Natural killer cell treated with Interleukin-12 subunit alpha and Interleukin-12 subunit beta and Interleukin-15 and Interleukin-18, amount 100 ng/mL, for 72 hours (primary cell): ENCODE measurements around the gene GYG2. TPM values are rescaled to one million over a fixed set of nuclear protein-coding genes. Genes with fewer than 3 reads are reported as not detected.
"Not testable (repeated sequence)": the region's sequence is repeated elsewhere in the genome, so short reads cannot be mapped to it uniquely, and the experiment has no call there.

Experiments used
- ATAC-seq, 2 donors: fragments of 150-1000 bp; cut with Tn5 transposase in 1 of 2; sonication (Bioruptor Pico), chemical (Tn5 transposase) in 1 of 2; 2 replicates each; pipeline ENCODE4 v1.10.0; 2021
- DNase-seq: peaks from one replicate; pipeline ENCODE4 v3.0.0; 2022; ENCODE audit warnings: low spot score
- H3K27ac Mint-ChIP-seq, 2 donors: 1 replicate in 1 of 2; 2 replicates in 1 of 2; pipeline ENCODE4 v1.8.0; 2022; ENCODE audit warnings: mixed read lengths in 2 of 2, mild to moderate bottlenecking in 1 of 2, moderate library complexity in 1 of 2
- H3K27me3 Mint-ChIP-seq, 2 donors: 1 replicate in 1 of 2; 2 replicates in 1 of 2; pipeline ENCODE4 v1.8.0; 2022; ENCODE audit warnings: mixed read lengths in 2 of 2
- H3K36me3 Mint-ChIP-seq: one replicate; pipeline ENCODE4 v1.8.0; 2022; ENCODE audit warnings: mixed read lengths
- H3K4me1 Mint-ChIP-seq, 2 donors: 1 replicate in 1 of 2; 2 replicates in 1 of 2; pipeline ENCODE4 v1.8.0; 2022; ENCODE audit warnings: low read depth in 2 of 2, mixed read lengths in 2 of 2, mild to moderate bottlenecking in 1 of 2
- H3K4me3 Mint-ChIP-seq: one replicate; pipeline ENCODE4 v1.8.0; 2022; ENCODE audit warnings: mixed read lengths
- H3K9me3 Mint-ChIP-seq: 2 replicates; pipeline ENCODE4 v1.8.0; 2022; ENCODE audit warnings: mixed read lengths
- total RNA-seq, 2 donors: library from RNA; stranded (reverse); gene quantifications; one replicate each; pipeline ENCODE4 v1.2.3, GENCODE V29; 2022

Gene GYG2
- not detected for total RNA-seq

- no peak for ATAC-seq
- H3K4me3 Mint-ChIP-seq = no peak within 1 kb of the TSS
These were observed at the start of gene GYG2 for GRCh38 chrX:2828344-2828958. Gene GYG2 (plus strand): TSS chrX:2828930. CDS start chrX:2830189, 1,259 bp downstream.

DNA sequence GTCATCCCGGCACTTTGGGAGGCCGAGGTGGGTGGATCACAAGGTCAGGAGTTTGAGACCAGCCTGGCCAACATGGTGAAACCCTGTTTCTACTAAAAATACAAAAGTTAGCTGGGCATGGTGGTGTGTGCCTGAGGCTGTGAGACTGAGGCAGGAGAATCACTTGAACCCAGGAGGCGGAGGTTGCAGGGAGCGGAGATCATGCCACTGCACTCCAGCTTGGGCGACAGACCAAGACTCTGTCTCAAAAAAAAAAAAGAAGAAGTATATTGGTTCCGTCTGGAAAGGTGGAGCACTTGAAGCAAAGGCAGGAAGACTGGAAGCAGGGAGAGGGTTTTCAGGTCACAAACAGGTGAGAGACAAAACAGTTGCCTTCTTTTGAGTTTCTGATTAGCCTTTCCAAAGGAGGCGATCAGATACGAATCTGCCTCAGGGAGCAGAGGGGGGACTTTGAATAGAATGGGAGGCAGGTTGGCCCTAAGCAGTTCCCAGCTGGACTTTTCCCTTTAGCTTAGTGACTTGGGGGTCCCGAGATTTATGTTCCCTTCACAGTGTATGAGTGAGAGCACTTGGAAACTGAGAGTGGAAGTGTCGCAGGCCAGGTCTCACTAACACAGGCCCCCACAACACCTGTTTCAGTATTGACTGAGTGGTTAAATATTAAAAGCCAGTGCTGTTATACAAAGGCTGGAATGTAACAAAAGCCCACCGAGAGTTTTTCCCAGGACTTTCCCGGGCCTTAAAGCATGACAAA lies 48.1 kb upstream of the GYG2 start:
- not testable (repeated sequence) for H3K4me3 Mint-ChIP-seq, H3K9me3 Mint-ChIP-seq, ATAC-seq, H3K27ac Mint-ChIP-seq, H3K36me3 Mint-ChIP-seq, DNase-seq, H3K4me1 Mint-ChIP-seq
- peaks cover 12 to 14% of the 10 kb centered on the region in 2 donors for H3K27me3 Mint-ChIP-seq

More at GRCh38 chrX:2828344-2828958, at the start of gene GYG2:
- no peak for DNase-seq
- H3K9me3 Mint-ChIP-seq = no peaks in the 10 kb centered on the region
- H3K4me1 Mint-ChIP-seq = no peaks in the 10 kb centered on the region
- no peaks in the 10 kb centered on the region for H3K36me3 Mint-ChIP-seq
- no peak within 1 kb of the TSS for H3K27ac Mint-ChIP-seq
- H3K27me3 Mint-ChIP-seq = peaks cover 0 to 11% of the 10 kb centered on the region in 2 donors

DNA sequence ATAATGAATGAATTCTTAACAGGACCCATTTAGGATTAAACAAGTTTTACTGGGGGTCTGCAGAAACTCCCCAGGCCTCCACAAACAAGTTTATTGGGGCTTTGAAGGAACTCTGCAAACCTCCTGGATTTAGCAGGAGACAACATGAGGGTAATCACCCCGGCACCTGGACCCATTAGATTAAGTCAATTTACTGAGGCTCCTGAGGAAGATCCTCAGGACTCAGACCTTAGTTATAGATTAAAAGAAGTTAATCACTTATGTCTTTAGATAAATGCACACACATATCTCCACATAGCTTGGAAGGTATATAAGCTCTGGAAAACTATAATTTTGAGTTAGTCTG lies 47.5 kb upstream of the GYG2 start:
- Mint-ChIP-seq H3K36me3 (no peaks in the 10 kb centered on the region), H3K4me3 (no peak overlapping the region), H3K4me1 (peaks cover 0 to 4% of the 10 kb centered on the region in 2 donors), H3K27me3 (peaks cover 12 to 14% of the 10 kb centered on the region in 2 donors), H3K9me3 (no peaks in the 10 kb centered on the region), H3K27ac (no peak overlapping the region)
- no peak for DNase-seq
- no peak for ATAC-seq

GRCh38 chrX:2781698-2782097 lies 47.0 kb upstream of the GYG2 start:
- Mint-ChIP-seq H3K36me3 (no peaks in the 10 kb centered on the region), H3K4me3 (no peak overlapping the region), H3K4me1 (peaks cover 0 to 4% of the 10 kb centered on the region in 2 donors), H3K9me3 (no peaks in the 10 kb centered on the region), H3K27ac (no peak overlapping the region), H3K27me3 (peaks cover 12 to 14% of the 10 kb centered on the region in 2 donors)
- DNase-seq (no peak), ATAC-seq (no peak)

DNA sequence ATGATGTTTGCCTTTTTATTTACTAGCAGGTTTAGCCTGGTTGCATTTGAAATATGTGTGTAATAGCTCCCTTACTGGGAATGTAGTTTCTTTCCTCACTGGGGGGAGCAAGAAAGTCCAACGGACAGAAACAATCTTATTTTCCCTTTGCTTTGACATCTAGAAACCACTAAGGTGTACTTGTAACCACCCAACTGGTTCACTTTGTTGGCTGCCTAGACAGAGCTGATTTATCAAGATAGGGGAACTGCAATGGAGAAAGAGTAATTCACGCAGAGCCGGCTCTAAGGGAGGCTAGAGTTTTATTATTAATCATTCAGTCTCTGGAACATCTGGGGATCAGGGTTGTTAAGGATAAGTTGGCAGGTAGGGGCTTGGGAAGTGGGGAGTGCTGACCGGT lies 46.6 kb upstream of the GYG2 start:
- Mint-ChIP-seq H3K4me1 (peaks cover 0 to 4% of the 10 kb centered on the region in 2 donors), H3K27ac (no peak overlapping the region), H3K36me3 (no peaks in the 10 kb centered on the region), H3K4me3 (no peak overlapping the region), H3K27me3 (peaks cover 10% of the 10 kb centered on the region in 2 donors), H3K9me3 (no peaks in the 10 kb centered on the region)
- DNase-seq (no peak), ATAC-seq (no peak)

- DNase-seq (no peak), ATAC-seq (no peak)
- no peak overlapping the region for H3K27ac Mint-ChIP-seq
These were observed 46.0 kb upstream of the GYG2 start for GRCh38 chrX:2782778-2783177.

DNA sequence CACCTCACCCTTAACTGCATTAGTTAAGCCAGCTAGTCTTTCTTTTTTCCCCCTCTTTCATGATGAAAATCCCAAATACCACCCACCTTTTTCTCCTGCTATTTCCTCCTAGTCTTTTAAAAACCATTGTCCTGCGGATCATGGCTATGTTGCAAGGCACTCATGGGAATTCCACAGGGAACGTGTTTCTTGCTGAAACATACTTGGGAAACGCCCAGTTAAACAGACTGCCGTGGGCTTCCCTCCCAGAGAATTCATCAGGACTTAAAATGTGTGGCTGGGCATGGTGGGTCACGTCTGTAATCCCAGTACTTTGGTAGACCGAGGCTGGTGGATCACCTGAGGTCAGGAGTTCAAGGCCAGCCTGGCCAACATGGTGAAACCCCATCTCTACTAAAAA lies 44.7 kb upstream of the GYG2 start:
- Mint-ChIP-seq H3K27ac (no peak overlapping the region), H3K36me3 (no peaks in the 10 kb centered on the region), H3K4me1 (peaks cover 0 to 4% of the 10 kb centered on the region in 2 donors), H3K9me3 (no peaks in the 10 kb centered on the region), H3K4me3 (no peak overlapping the region), H3K27me3 (peaks cover 0 to 6% of the 10 kb centered on the region in 2 donors)
- DNase-seq = no peak
- no peak for ATAC-seq

More at GRCh38 chrX:2782778-2783177, 46.0 kb upstream of the GYG2 start:
- H3K27me3 Mint-ChIP-seq = peaks cover 6 to 9% of the 10 kb centered on the region in 2 donors
- no peak overlapping the region for H3K4me3 Mint-ChIP-seq
- H3K9me3 Mint-ChIP-seq = no peaks in the 10 kb centered on the region
- no peaks in the 10 kb centered on the region for H3K36me3 Mint-ChIP-seq
- H3K4me1 Mint-ChIP-seq = peaks cover 0 to 4% of the 10 kb centered on the region in 2 donors

GRCh38 chrX:2785538-2785937 lies 43.2 kb upstream of the GYG2 start:
- Mint-ChIP-seq H3K27me3 (peaks cover 0 to 5% of the 10 kb centered on the region in 2 donors), H3K9me3 (no peaks in the 10 kb centered on the region), H3K4me1 (peaks cover 0 to 4% of the 10 kb centered on the region in 2 donors), H3K27ac (no peak overlapping the region), H3K4me3 (no peak overlapping the region), H3K36me3 (no peaks in the 10 kb centered on the region)
- ATAC-seq (no peak), DNase-seq (no peak)

DNA sequence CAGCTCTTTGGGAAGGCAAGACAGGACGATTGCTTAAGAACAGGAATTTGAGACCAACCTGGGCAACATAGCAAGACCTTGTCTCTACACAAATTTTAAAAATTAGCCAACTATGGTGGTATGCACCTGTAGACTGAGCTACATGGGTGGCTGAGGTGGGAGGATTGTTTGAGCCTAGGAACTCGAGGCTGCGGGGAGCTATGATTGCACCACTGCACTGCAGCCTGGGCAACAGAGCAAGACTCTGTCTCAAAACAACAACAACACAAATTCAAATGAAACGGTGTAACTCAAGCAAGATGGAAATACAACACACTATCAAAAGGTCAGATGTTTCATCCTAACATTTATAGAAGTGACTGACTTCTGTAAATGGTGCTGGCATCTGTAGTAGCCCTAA lies 39.8 kb upstream of the GYG2 start:
- Mint-ChIP-seq H3K4me3 (no peak overlapping the region), H3K4me1 (no peaks in the 10 kb centered on the region), H3K36me3 (no peaks in the 10 kb centered on the region), H3K27me3 (peaks cover 0 to 6% of the 10 kb centered on the region in 2 donors), H3K9me3 (no peaks in the 10 kb centered on the region), H3K27ac (no peak overlapping the region)
- no peak for DNase-seq
- ATAC-seq = no peak

DNA sequence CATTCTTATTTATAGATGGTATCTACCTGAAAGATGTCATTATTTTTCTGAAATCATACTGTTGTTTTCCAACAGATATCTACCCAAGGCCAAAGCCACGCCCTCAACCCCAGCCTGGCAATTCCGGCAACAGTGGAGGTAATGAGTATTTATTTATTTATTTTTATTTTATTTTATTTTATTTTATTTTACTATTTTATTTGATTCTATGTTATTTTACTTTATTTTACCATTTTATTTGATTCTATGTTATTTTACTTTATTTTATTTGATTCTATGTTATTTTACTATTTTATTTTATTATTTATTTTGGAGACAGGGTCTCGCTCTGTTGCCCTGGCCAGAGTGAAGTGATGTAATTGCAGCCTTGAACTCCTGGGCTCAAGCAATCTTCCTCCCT lies 39.2 kb upstream of the GYG2 start:
- Mint-ChIP-seq H3K27ac (no peak overlapping the region), H3K36me3 (no peaks in the 10 kb centered on the region), H3K27me3 (peaks cover 0 to 6% of the 10 kb centered on the region in 2 donors), H3K4me1 (no peaks in the 10 kb centered on the region), H3K9me3 (no peaks in the 10 kb centered on the region), H3K4me3 (no peak overlapping the region)
- no peak for ATAC-seq
- DNase-seq = no peak

DNA sequence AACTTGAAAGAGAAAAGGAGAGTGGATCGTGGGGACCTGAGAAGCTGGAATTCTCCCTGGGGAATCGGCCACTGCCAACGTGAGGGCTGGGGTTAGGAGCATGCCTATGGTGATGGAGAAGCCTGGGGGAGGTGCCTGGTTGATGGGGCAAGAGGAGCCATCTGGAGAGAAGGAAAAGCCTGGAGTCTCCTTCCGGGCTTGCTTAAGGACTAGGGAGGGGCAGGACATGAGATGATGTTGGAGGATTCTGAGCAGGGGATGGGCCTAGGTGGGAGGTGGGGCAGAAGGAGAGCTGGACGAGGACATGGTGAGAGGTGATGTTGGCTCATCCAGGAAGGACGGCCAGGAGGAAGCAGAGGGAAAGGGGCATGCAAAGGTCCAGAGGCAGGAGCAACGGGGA lies 35.0 kb upstream of the GYG2 start:
- H3K9me3 Mint-ChIP-seq = no peaks in the 10 kb centered on the region
- H3K36me3 Mint-ChIP-seq = no peaks in the 10 kb centered on the region
- DNase-seq (no peak), ATAC-seq (no peak)
- no peak overlapping the region for H3K4me3 Mint-ChIP-seq
- peaks cover 0 to 6% of the 10 kb centered on the region in 2 donors for H3K27me3 Mint-ChIP-seq
- H3K27ac Mint-ChIP-seq = no peak overlapping the region
- no peaks in the 10 kb centered on the region for H3K4me1 Mint-ChIP-seq

DNA sequence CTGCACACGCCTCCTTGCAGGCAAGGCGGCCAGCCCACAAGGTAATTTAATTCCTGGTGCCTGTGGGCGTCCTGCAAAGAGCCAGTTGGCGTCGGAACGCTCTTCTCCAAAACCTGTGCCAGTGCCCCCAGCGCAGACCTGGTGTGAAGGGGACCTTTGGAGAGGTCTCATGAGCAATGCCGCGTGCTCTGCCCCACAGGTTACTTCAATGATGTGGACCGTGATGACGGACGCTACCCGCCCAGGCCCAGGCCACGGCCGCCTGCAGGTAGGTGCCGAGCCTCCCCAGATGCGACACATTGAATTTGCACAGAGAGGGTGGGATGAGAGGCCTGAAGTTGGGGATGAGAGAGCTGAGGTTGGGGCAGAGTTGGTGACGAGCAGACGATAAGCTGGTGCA lies 34.4 kb upstream of the GYG2 start:
- DNase-seq (no peak), ATAC-seq (no peak)
- H3K27me3 Mint-ChIP-seq = peaks cover 0 to 6% of the 10 kb centered on the region in 2 donors
- H3K27ac Mint-ChIP-seq = no peak overlapping the region
- no peak overlapping the region for H3K4me3 Mint-ChIP-seq
- H3K4me1 Mint-ChIP-seq = no peaks in the 10 kb centered on the region
- H3K36me3 Mint-ChIP-seq = no peaks in the 10 kb centered on the region
- no peaks in the 10 kb centered on the region for H3K9me3 Mint-ChIP-seq

GRCh38 chrX:2796808-2797207 lies 31.9 kb upstream of the GYG2 start:
- not testable (repeated sequence) for H3K27me3 Mint-ChIP-seq, H3K4me1 Mint-ChIP-seq, DNase-seq, ATAC-seq, H3K9me3 Mint-ChIP-seq, H3K27ac Mint-ChIP-seq, H3K36me3 Mint-ChIP-seq, H3K4me3 Mint-ChIP-seq

- H3K27ac Mint-ChIP-seq = no peak overlapping the region
- H3K27me3 Mint-ChIP-seq = peaks cover 0 to 6% of the 10 kb centered on the region in 2 donors
- no peak overlapping the region for H3K4me3 Mint-ChIP-seq
- H3K9me3 Mint-ChIP-seq = no peaks in the 10 kb centered on the region
- no peaks in the 10 kb centered on the region for H3K36me3 Mint-ChIP-seq
- ATAC-seq = no peak
- no peaks in the 10 kb centered on the region for H3K4me1 Mint-ChIP-seq
- no peak for DNase-seq
These were observed 29.4 kb upstream of the GYG2 start for GRCh38 chrX:2799369-2799768.
